ENCODE results near the gene CELA3A. TPM values are rescaled to one million over a fixed set of nuclear protein-coding genes. Genes with fewer than 3 reads are reported as not detected.

CELA3A gene
- polyA plus RNA-seq, 1 donor (not counting 4 experiments of a cell fraction or from before 2014, with no cell fraction given): not detected

- H3K4me1 ChIP-seq (ENCODE audit: control insufficient read depth, extremely low read depth, insufficient read depth, low read length): peaks cover 29% of the 10 kb centered on the region
- H2AFZ ChIP-seq (ENCODE audit: control insufficient read depth, low read length): no peak overlapping the region
- FAIRE-seq (no peak), DNase-seq (ENCODE audit: low read depth, low spot score) (no peak)
- TF ChIP-seq EZH2 (IDR thresholded peaks at IDR 0.05; ENCODE audit: low read length) (no peak), CTCF (optimal IDR thresholded peaks at IDR 0.05 in 1 of 3, IDR thresholded peaks at IDR 0.05 in 1 of 3, conservative IDR thresholded peaks at IDR 0.05 in 1 of 3; ENCODE audit: extremely low read depth in 1 of 3, insufficient read depth in 2 of 3, low read length in 3 of 3) (no peak)
- no peak overlapping the region for H3K4me3 ChIP-seq (ENCODE audit: control insufficient read depth in 2 of 3, extremely low read depth in 1 of 3, insufficient read depth in 2 of 3, low read depth in 1 of 3, low read length in 3 of 3)
- no peaks in the 10 kb centered on the region for H3K9me1 ChIP-seq (ENCODE audit: control insufficient read depth, extremely low read depth, insufficient read depth, low read length)
- peaks cover 94% of the 10 kb centered on the region for H3K79me2 ChIP-seq (ENCODE audit: control insufficient read depth, insufficient read depth, low read length)
- no peaks in the 10 kb centered on the region for H3K9me3 ChIP-seq (ENCODE audit: control insufficient read depth, low read depth, low read length)
- peaks cover 61% of the 10 kb centered on the region for H4K20me1 ChIP-seq (ENCODE audit: control insufficient read depth, extremely low read depth, insufficient read depth, low read length)
- no peaks in the 10 kb centered on the region for H3K27me3 ChIP-seq (ENCODE audit: control insufficient read depth, extremely low read depth, insufficient read depth, low read length)
- H3K36me3 ChIP-seq (ENCODE audit: control insufficient read depth in 2 of 2, extremely low read depth in 1 of 2, insufficient read depth in 2 of 2, low read length in 2 of 2): peaks cover 0 to 17% of the 10 kb centered on the region in 2 experiments
- no peak overlapping the region for H3K4me2 ChIP-seq (ENCODE audit: control insufficient read depth, extremely low read depth, insufficient read depth, low read depth, low read length)
- dilution Hi-C loops (cut with MboI; ENCODE audit: extremely low pct_ligation_motif_present, low sequenced_read_pairs): no loop called here
- no peak overlapping the region for H3K9ac ChIP-seq (ENCODE audit: control insufficient read depth, extremely low read depth, insufficient read depth, low read length)
- H3K27ac ChIP-seq (ENCODE audit: control insufficient read depth, insufficient read depth, low read length): peak overlapping the region; percentile 17
Observed at GRCh38 chr1:22057861-22058260, 56.4 kb downstream of the CELA3A start.

Small RNA genes within 50 kb of the gene (small RNA-seq; reads per million reads assigned to genes)
- gene RN7SL186P (ENCODE audit: insufficient read length in 3 of 3, low read depth in 3 of 3, low replicate concordance in 1 of 3): 0 reads per million in 3 experiments
- 0 reads per million in 3 experiments for gene RN7SL386P (ENCODE audit: insufficient read length in 3 of 3, low read depth in 3 of 3, low replicate concordance in 1 of 3)
- gene RNU6-1022P (ENCODE audit: insufficient read length in 3 of 3, low read depth in 3 of 3, low replicate concordance in 1 of 3): 0 reads per million in 3 experiments
- gene RNU6-776P (ENCODE audit: insufficient read length in 3 of 3, low read depth in 3 of 3, low replicate concordance in 1 of 3): 0 reads per million in 3 experiments

Other genes with a start within 250 kb of the CELA3A start
- 18.7 to 33.0 TPM (median 21.6 TPM) in 3 replicates for gene USP48, start 218.5 kb upstream of the CELA3A start, polyA plus RNA-seq
- 0.07 TPM in 1 of 3 replicates, not detected in the others for gene LDLRAD2, start 189.4 kb upstream of the CELA3A start, polyA plus RNA-seq
- 9.0 to 20.7 TPM (median 17.0 TPM) in 3 replicates for gene HSPG2, start 64.3 kb upstream of the CELA3A start, polyA plus RNA-seq
- not detected in 3 replicates for gene CELA3B, start 24.6 kb upstream of the CELA3A start, polyA plus RNA-seq
- gene CDC42, start 51.1 kb downstream of the CELA3A start, polyA plus RNA-seq: 291 to 499 TPM (median 312 TPM) in 3 replicates
- 0.35 to 17.2 TPM (median 2.6 TPM) in 3 replicates for gene WNT4, start 141.4 kb downstream of the CELA3A start, polyA plus RNA-seq

Data from keratinocyte (primary cell).